Naive thymus-derived CD4-positive, alpha-beta T cell (primary cell): Measurements from ENCODE around the gene LATS1. TPM values are rescaled to one million over a fixed set of nuclear protein-coding genes. Genes with fewer than 3 reads are reported as not detected.

ENCODE experiments used
- ATAC-seq: fragments of 150-1000 bp; cut with Tn5 transposase; 2 replicates; pipeline ENCODE4 v1.10.0; 2021; ENCODE audit warnings: mild to moderate bottlenecking, moderate library complexity
- CTCF ChIA-PET: fragments of 350-600 bp; sonication (Branson Sonifier 250); formaldehyde crosslinking; loops from one replicate; lab custom pipeline; 2021; ENCODE audit warnings: antibody characterized with exemption; lab: Charles Lee
- POLR2A ChIA-PET: fragments of 350-600 bp; sonication (Branson Sonifier 250); formaldehyde crosslinking; loops from one replicate; lab custom pipeline; 2021; ENCODE audit warnings: antibody characterized with exemption, inconsistent platforms; lab: Charles Lee
- DNase-seq, 9 donors: peaks; one replicate each; pipeline versions ENCODE4 v3.0.0 to v3.0.0-alpha.2; 2020 to 2022; ENCODE audit warnings: mixed read lengths in 1 of 9
- H3K27ac ChIP-seq: one replicate; pipeline ENCODE4 v1.7.0; 2013; ENCODE audit warnings: mild to moderate bottlenecking, low read depth, low read length, moderate library complexity
- H3K27me3 ChIP-seq, 2 donors: one replicate each; pipeline ENCODE4 v1.7.0; 2013; ENCODE audit warnings: low read length in 2 of 2, mild to moderate bottlenecking in 2 of 2, moderate library complexity in 2 of 2; ENCODE audit not compliant: control insufficient read depth in 2 of 2, insufficient read depth in 2 of 2
- H3K36me3 ChIP-seq, 3 experiments: 1 replicate in 2 of 3; 2 replicates in 1 of 3; pipeline ENCODE4 v1.7.0; 2013; ENCODE audit warnings: low read length in 3 of 3, mild to moderate bottlenecking in 3 of 3, moderate library complexity in 1 of 3; ENCODE audit not compliant: insufficient read depth in 3 of 3, control insufficient read depth in 2 of 3
- H3K4me1 ChIP-seq, 2 donors: one replicate each; pipeline ENCODE4 v1.7.0; 2013; ENCODE audit warnings: low read length in 2 of 2, mild to moderate bottlenecking in 2 of 2, moderate library complexity in 1 of 2; ENCODE audit not compliant: control insufficient read depth in 2 of 2, insufficient read depth in 2 of 2
- H3K4me3 ChIP-seq: 2 replicates; pipeline ENCODE4 v1.7.0; 2013; ENCODE audit warnings: mild to moderate bottlenecking, low read length
- H3K9me3 ChIP-seq, 3 experiments: 1 replicate in 2 of 3; 2 replicates in 1 of 3; pipeline ENCODE4 v1.7.0; 2013; ENCODE audit warnings: low read length in 3 of 3; ENCODE audit not compliant: control insufficient read depth in 2 of 3
- H3K27ac Mint-ChIP-seq, 9 donors: one replicate each; pipeline ENCODE4 v1.8.0; 2020 to 2022; ENCODE audit warnings: mixed read lengths in 9 of 9, mild to moderate bottlenecking in 8 of 9, moderate library complexity in 5 of 9, inconsistent platforms in 2 of 9
- H3K27me3 Mint-ChIP-seq, 5 donors: one replicate each; pipeline ENCODE4 v1.8.0; 2021 to 2022; ENCODE audit warnings: mixed read lengths in 5 of 5, mild to moderate bottlenecking in 1 of 5
- H3K36me3 Mint-ChIP-seq, 5 donors: one replicate each; pipeline ENCODE4 v1.8.0; 2020 to 2022; ENCODE audit warnings: mixed read lengths in 5 of 5, mild to moderate bottlenecking in 3 of 5, inconsistent platforms in 1 of 5
- H3K4me1 Mint-ChIP-seq, 7 donors: one replicate each; pipeline ENCODE4 v1.8.0; 2020 to 2022; ENCODE audit warnings: mixed read lengths in 7 of 7, mild to moderate bottlenecking in 3 of 7, inconsistent platforms in 1 of 7
- H3K4me3 Mint-ChIP-seq, 10 donors: one replicate each; pipeline ENCODE4 v1.8.0; 2020 to 2022; ENCODE audit warnings: mild to moderate bottlenecking in 10 of 10, mixed read lengths in 10 of 10, moderate library complexity in 6 of 10, inconsistent platforms in 2 of 10
- H3K9me3 Mint-ChIP-seq, 11 donors: one replicate each; pipeline ENCODE4 v1.8.0; 2020 to 2022; ENCODE audit warnings: mixed read lengths in 11 of 11, mild to moderate bottlenecking in 4 of 11, inconsistent platforms in 1 of 11, moderate library complexity in 1 of 11
- intact Hi-C, 2 donors: fragments of 100-400 bp; cut with micrococcal nuclease; formaldehyde crosslinking; loops; one replicate each; pipeline ENCODE4 v1.15.1; 2023
- polyA plus RNA-seq, 2 donors: library from polyadenylated mRNA; unstranded; fragments of 300-500 nt; fragmentation: Illumina TruSeq; gene quantifications; one replicate each; pipeline ENCODE4 v1.2.3, GENCODE V29; 2021
- total RNA-seq, 6 experiments: library from RNA in 5 of 6; stranded (reverse) in 5 of 6; gene quantifications; 1 replicate in 5 of 6; 2 replicates in 1 of 6; pipeline ENCODE4 v1.2.3 and lab custom pipeline; 2021 to 2026

Gene LATS1
- total and polyA plus RNA-seq, 7 experiments from 2014 or later: 14.2 to 49.5 (median 34.0) TPM

DNA sequence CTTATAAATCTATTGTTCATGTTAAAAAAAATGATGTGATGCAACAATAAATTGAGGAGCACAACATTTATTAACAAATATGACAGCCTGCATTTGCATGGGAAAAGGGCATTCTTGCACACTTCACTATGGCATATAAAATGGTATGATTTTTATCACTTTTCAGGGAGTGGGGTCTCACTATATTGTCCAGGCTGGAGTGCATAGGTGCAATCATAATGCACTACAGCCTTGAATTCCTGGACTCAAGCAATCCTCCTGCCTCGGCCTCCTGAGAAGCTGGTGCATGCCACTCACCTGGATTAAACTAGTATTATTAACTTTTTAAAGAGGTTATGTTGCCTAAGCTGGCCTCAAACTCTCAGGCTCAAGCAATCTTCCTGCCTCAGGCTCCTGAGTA, 17.0 kb upstream of the LATS1 start:
- no peaks in the 10 kb centered on the region for H3K27me3 Mint-ChIP-seq
- CTCF ChIA-PET: interaction anchor here (1.2 to 1.3 kb wide), 2 partner anchors 9 to 22 kb away, joined by 3 read pairs; no protein-coding TSS in a partner anchor
- Histone ChIP-seq H3K27me3 (no peaks in the 10 kb centered on the region), H3K36me3 (peaks cover 13 to 73% (median 14%) of the 10 kb centered on the region in 3 experiments), H3K27ac (no peak overlapping the region), H3K4me3 (no peak overlapping the region), H3K4me1 (no peaks in the 10 kb centered on the region), H3K9me3 (no peaks in the 10 kb centered on the region)
- no peak for DNase-seq
- no peak for ATAC-seq
- no peak overlapping the region for H3K27ac Mint-ChIP-seq
- no peak overlapping the region for H3K4me3 Mint-ChIP-seq
- peaks cover 5 to 18% (median 15%) of the 10 kb centered on the region in 5 donors for H3K36me3 Mint-ChIP-seq
- H3K4me1 Mint-ChIP-seq: peaks cover 0 to 8% (median 4%) of the 10 kb centered on the region in 7 donors
- H3K9me3 Mint-ChIP-seq: no peaks in the 10 kb centered on the region
- POLR2A ChIA-PET: interaction anchor here (1.2 kb wide), 1 partner anchor 14 kb away, joined by 8 read pairs; the partner anchor contains the start of gene PCMT1
- intact Hi-C loops: no loop called here

DNA sequence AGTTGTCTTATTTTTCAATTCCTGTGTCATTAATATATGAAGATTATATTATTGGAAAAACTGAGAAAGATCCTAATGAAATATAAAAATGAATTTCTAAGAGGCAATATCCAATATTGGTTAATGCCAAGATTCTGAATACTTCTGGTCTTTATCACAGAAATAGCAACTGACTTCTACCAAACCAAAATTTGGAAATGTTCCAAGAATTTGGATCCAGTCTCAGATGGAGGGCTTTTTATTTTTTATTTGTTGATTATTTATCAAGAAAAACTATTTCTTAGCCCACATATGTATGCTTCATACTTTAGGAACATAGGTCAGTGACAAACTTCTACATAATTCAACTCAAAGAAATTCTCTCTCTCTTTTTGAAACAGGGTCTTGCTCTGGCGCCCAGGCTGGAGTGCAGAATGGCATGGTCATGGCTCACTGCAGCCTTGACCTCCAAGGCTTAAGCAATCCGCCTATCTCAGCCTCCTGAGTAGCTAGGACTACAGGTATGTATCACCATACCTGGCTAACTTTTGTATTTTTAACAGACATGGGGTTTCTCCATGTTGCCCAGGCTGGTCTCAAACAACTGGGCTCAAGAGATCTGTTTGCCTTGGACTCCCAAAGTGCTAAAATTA, 15.3 kb upstream of the LATS1 start:
- Mint-ChIP-seq H3K4me1 (peaks cover 8 to 16% (median 15%) of the 10 kb centered on the region in 7 donors), H3K27ac (no peak overlapping the region), H3K27me3 (no peaks in the 10 kb centered on the region), H3K4me3 (no peak overlapping the region), H3K9me3 (no peaks in the 10 kb centered on the region), H3K36me3 (peaks cover 0 to 19% (median 16%) of the 10 kb centered on the region in 5 donors)
- Histone ChIP-seq H3K4me1 (peaks cover 3 to 11% of the 10 kb centered on the region in 2 donors), H3K4me3 (no peak overlapping the region), H3K9me3 (no peaks in the 10 kb centered on the region), H3K27me3 (no peaks in the 10 kb centered on the region), H3K27ac (no peak overlapping the region), H3K36me3 (peaks cover 11 to 74% (median 18%) of the 10 kb centered on the region in 3 experiments)
- intact Hi-C loops: no loop called here
- POLR2A ChIA-PET: no interaction called here
- DNase-seq (no peak), ATAC-seq (no peak)
- CTCF ChIA-PET: no interaction called here

DNA sequence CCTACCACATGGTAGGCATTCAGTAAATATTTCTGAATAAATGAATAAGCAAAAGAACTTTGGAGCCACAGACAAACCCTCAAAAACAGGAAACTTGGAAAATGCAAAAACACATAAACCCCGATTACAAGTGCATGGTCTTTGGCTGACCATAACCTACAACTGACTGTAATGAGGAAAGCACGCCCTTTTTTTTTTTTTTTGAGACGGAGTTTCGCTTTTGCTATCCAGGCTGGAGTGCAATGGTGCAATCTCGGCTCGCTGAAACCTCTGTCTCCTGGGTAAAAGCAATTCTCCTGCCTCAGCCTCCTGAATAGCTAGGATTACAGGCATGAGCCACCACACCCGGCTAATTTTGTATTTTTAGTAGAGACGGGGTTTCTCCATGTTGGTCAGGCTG, 11.9 kb upstream of the LATS1 start:
- H3K36me3 ChIP-seq: peaks cover 3 to 59% (median 9%) of the 10 kb centered on the region in 3 experiments
- peak overlapping the region; percentile 24 for H3K27ac ChIP-seq
- Mint-ChIP-seq H3K27me3 (no peaks in the 10 kb centered on the region), H3K4me3 (no peak overlapping the region), H3K27ac (peak overlapping the region in 3 of 9 donors; percentile 6 to 83 (median 20)), H3K9me3 (no peaks in the 10 kb centered on the region), H3K36me3 (peaks cover 0 to 20% (median 15%) of the 10 kb centered on the region in 5 donors), H3K4me1 (peaks cover 14 to 30% (median 22%) of the 10 kb centered on the region in 7 donors)
- peaks cover 3 to 17% of the 10 kb centered on the region in 2 donors for H3K4me1 ChIP-seq
- CTCF ChIA-PET: no interaction called here
- H3K27me3 ChIP-seq: no peaks in the 10 kb centered on the region
- H3K9me3 ChIP-seq: no peaks in the 10 kb centered on the region
- intact Hi-C loops: no loop called here
- DNase-seq: no peak
- POLR2A ChIA-PET: no interaction called here
- no peak overlapping the region for H3K4me3 ChIP-seq
- ATAC-seq: no peak

DNA sequence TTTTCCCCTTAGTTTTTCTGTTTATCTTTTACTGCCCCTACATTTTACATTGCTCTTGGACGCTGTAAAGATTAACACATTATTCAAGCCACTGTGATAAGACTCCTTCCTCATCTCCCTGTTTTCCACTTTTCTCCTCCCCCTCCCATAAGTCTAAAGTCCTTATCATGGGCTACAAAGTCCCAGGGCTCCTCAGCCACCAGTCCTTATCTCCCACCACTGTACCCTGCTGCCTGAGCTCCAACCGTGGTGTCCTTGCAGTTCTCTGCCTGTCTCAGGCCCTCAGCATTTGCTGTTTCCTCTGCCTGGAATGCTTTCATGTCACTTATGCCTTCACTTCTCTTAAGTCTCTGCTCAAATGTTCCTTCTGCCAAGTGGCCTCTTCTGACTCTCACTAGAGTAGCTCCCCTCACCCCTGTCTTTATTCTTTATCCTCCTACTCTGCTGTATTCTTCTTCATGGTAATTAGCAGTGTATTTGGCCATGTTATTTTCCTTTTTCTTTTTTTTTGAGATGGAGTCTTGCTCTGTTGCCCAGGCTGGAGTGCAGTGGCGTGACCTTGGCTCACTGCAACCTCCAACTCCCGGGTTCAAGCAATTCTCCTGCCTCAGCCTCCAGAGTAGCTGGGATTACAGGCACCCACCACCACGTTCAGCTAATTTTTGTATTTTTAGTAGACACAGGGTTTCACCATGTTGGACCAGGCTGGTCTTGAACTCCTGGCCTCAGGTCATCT, 10.8 kb upstream of the LATS1 start:
- Mint-ChIP-seq H3K27ac (peak overlapping the region; percentile 79 to 94 (median 85)), H3K9me3 (no peaks in the 10 kb centered on the region), H3K36me3 (peaks cover 0 to 22% (median 15%) of the 10 kb centered on the region in 5 donors), H3K4me1 (peaks cover 19 to 35% (median 26%) of the 10 kb centered on the region in 7 donors), H3K27me3 (no peaks in the 10 kb centered on the region), H3K4me3 (peak overlapping the region; percentile 39 to 84 (median 76))
- Histone ChIP-seq H3K9me3 (no peaks in the 10 kb centered on the region), H3K27me3 (no peaks in the 10 kb centered on the region), H3K4me1 (peaks cover 3 to 17% of the 10 kb centered on the region in 2 donors), H3K36me3 (peaks cover 3 to 57% (median 9%) of the 10 kb centered on the region in 3 experiments), H3K4me3 (no peak overlapping the region), H3K27ac (peak overlapping the region; percentile 44)
- ATAC-seq: no peak
- no peak for DNase-seq
- intact Hi-C loops: no loop called here
- ChIA-PET CTCF (no interaction called here), POLR2A (interaction anchor here (0.8 kb wide), 1 partner anchor 35 kb away, joined by 3 read pairs; no protein-coding TSS in a partner anchor)

DNA sequence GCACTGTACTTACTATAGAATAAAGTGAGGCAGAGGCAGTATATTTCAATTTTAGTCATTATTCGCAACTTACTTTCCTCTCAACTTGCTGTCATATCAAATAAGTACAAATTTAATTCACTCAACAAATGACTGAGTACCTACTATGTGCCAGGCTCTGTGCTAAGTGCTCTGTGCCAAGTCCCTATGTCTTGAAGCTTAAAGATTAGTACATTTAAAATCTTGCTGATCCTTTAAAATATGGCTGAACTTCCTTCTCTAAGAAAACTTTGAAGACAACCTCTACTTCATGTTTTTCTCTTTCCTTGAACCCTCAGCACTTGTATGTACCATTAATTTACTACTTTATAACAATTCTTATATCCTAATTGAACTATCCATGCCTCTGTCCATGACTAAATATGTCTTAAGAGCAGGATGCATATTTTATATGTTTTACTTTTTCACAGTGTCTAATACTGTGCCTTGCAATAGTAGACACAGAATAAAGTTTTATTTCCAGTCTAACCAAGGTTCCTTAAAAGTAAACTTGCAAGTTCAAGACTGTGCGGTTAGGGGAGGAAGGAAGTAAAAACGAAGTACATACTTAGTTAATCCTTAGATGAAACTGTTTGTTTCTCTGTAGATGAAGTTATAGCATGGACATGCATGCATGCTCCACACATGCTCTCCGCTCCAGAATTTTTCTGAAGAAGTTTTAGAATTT, 10.0 kb upstream of the LATS1 start:
- DNase-seq: peak in 4 of 9 donors; percentile 21 to 40 (median 34)

DNA sequence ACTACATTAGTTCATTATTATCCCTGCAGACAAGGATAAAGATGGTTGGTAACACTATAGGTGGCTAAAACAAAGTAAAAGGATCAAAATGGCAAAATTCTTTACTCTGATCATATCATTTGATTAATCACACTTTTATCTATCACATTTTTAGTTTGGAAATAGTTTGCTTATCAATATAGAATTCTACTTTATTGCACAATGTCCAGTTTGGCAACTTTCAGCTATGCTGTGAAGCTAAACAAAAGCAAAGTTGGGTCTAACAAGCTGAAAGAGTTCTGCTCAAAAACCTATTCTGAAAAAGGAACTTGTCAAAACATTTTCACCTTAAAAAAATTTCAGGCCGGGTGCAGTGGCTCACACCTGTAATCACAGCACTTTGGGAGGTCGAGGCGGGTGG, 7.9 kb upstream of the LATS1 start:
- peaks cover 3 to 17% of the 10 kb centered on the region in 2 donors for H3K4me1 ChIP-seq
- DNase-seq: no peak
- no peaks in the 10 kb centered on the region for H3K27me3 ChIP-seq
- intact Hi-C loops: no loop called here
- peaks cover 19 to 36% (median 26%) of the 10 kb centered on the region in 7 donors for H3K4me1 Mint-ChIP-seq
- H3K4me3 Mint-ChIP-seq: no peak overlapping the region
- POLR2A ChIA-PET: no interaction called here
- no peak for ATAC-seq
- CTCF ChIA-PET: interaction anchor here (1.0 kb wide), 1 partner anchor 9 kb away, joined by 3 read pairs; no protein-coding TSS in a partner anchor
- H3K4me3 ChIP-seq: no peak overlapping the region
- peaks cover 0 to 38% (median 9%) of the 10 kb centered on the region in 3 experiments for H3K36me3 ChIP-seq
- H3K27me3 Mint-ChIP-seq: no peaks in the 10 kb centered on the region
- no peak overlapping the region for H3K27ac Mint-ChIP-seq
- peaks cover 0 to 19% (median 11%) of the 10 kb centered on the region in 5 donors for H3K36me3 Mint-ChIP-seq
- H3K9me3 Mint-ChIP-seq: no peaks in the 10 kb centered on the region
- no peak overlapping the region for H3K27ac ChIP-seq
- H3K9me3 ChIP-seq: no peaks in the 10 kb centered on the region

More for the DNA sequence above, 10.0 kb upstream of the LATS1 start:
- H3K9me3 Mint-ChIP-seq: no peaks in the 10 kb centered on the region
- H3K4me3 ChIP-seq: no peak overlapping the region
- H3K36me3 Mint-ChIP-seq: peaks cover 0 to 19% (median 15%) of the 10 kb centered on the region in 5 donors
- ATAC-seq: peak; percentile 67
- H3K36me3 ChIP-seq: peaks cover 0 to 50% (median 9%) of the 10 kb centered on the region in 3 experiments
- ChIA-PET CTCF (no interaction called here), POLR2A (interaction anchor here (0.8 to 1.1 kb wide), 2 partner anchors 10 to 36 kb away, joined by 3 read pairs; partner anchors contain the start of gene LATS1)
- H3K27ac Mint-ChIP-seq: peak overlapping the region; percentile 79 to 94 (median 85)
- H3K27ac ChIP-seq: peak overlapping the region; percentile 44
- H3K4me1 Mint-ChIP-seq: peaks cover 19 to 36% (median 26%) of the 10 kb centered on the region in 7 donors
- no peaks in the 10 kb centered on the region for H3K9me3 ChIP-seq
- peak overlapping the region; percentile 39 to 84 (median 76) for H3K4me3 Mint-ChIP-seq
- no peaks in the 10 kb centered on the region for H3K27me3 ChIP-seq
- intact Hi-C loops: no loop called here
- H3K4me1 ChIP-seq: peaks cover 3 to 17% of the 10 kb centered on the region in 2 donors
- H3K27me3 Mint-ChIP-seq: no peaks in the 10 kb centered on the region
